ENCODE results near the gene PHGDH.

PHGDH gene

DNA sequence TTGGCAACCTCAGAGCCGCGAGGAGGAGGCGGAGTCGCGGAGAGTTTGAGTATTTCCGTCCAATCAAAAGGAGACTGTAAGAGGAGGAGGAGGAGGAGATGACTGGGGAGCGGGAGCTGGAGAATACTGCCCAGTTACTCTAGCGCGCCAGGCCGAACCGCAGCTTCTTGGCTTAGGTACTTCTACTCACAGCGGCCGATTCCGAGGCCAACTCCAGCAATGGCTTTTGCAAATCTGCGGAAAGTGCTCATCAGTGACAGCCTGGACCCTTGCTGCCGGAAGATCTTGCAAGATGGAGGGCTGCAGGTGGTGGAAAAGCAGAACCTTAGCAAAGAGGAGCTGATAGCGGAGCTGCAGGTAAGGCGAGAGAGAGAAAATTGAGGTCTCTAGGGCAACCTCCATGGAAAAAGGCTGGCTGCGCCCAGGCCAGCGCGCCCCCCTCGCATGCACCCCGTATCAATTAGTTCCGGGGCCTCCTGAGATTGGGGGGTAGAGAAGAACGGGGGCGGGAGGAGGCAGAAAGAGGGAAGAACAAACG is at the start of gene PHGDH:
PHGDH (plus strand) TSS at position 131 of the 538 bp plus-strand sequence; CDS start at position 220, 89 bp downstream.
- TF ChIP-seq, protein P1, sequence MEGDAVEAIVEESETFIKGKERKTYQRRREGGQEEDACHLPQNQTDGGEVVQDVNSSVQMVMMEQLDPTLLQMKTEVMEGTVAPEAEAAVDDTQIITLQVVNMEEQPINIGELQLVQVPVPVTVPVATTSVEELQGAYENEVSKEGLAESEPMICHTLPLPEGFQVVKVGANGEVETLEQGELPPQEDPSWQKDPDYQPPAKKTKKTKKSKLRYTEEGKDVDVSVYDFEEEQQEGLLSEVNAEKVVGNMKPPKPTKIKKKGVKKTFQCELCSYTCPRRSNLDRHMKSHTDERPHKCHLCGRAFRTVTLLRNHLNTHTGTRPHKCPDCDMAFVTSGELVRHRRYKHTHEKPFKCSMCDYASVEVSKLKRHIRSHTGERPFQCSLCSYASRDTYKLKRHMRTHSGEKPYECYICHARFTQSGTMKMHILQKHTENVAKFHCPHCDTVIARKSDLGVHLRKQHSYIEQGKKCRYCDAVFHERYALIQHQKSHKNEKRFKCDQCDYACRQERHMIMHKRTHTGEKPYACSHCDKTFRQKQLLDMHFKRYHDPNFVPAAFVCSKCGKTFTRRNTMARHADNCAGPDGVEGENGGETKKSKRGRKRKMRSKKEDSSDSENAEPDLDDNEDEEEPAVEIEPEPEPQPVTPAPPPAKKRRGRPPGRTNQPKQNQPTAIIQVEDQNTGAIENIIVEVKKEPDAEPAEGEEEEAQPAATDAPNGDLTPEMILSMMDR (IDR thresholded peaks at IDR 0.05; ENCODE audit: extremely low read depth, insufficient read depth, missing control alignments): no peak
- in situ Hi-C loops (cut with MboI; ENCODE audit: low pct_unique_long_range_greater_than_20kb, low sequenced_read_pairs, unreplicated experiment): no loop called here
- DNase-seq (ENCODE audit: low spot score): peak; percentile 74

DNA sequence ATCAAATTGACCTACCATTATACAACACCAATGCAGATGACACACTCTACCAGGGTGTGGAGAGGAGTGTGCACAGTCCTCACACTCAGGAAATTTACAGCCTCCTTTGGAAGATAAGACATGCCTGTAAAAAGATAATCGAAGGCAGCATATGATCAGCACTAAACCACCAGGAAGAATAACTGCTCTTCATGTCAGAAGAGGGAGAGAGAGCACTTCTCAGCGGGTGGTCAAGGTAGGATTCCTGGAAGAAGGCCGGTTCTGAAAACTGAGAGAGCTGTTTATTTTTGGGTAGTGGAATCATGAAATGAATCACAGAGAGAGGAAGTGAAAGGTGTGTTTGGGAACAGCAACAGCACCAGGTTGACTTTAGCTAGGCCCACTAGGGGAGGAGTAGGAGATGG is 49.7 kb upstream of the PHGDH start:
- TF ChIP-seq, protein P1 (IDR thresholded peaks at IDR 0.05; ENCODE audit: extremely low read depth, insufficient read depth, missing control alignments): no peak
- DNase-seq (ENCODE audit: low spot score): no peak
- in situ Hi-C loops (cut with MboI; ENCODE audit: low pct_unique_long_range_greater_than_20kb, low sequenced_read_pairs, unreplicated experiment): loop anchor here (5.0 kb wide), 1 partner anchor 45 kb away; no protein-coding TSS in a partner anchor

DNA sequence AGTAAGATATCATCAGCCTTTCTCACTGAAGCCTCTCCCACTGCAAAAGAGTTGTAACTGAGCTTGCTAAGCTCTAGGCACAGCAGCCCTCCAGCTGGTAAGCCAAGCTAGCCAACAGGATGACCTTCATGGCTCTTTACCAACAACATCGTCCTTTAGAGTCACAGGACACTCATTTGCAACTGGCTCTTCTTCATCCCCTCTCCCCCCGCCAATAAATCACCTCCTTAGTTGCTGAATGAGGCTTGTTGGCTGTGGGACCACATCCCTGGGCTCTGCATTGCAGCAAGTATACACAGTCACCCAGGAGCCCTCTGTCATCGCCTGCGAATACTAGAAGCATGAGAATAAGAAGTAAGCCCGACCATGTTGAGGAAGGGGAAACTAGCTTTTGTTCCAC is 47.7 kb upstream of the PHGDH start:
- in situ Hi-C loops (cut with MboI; ENCODE audit: low pct_unique_long_range_greater_than_20kb, low sequenced_read_pairs, unreplicated experiment): loop anchor here (5.0 kb wide), 1 partner anchor 47 kb away; no protein-coding TSS in a partner anchor
- TF ChIP-seq, protein P1 (IDR thresholded peaks at IDR 0.05; ENCODE audit: extremely low read depth, insufficient read depth, missing control alignments): no peak
- no peak for DNase-seq (ENCODE audit: low spot score)

DNA sequence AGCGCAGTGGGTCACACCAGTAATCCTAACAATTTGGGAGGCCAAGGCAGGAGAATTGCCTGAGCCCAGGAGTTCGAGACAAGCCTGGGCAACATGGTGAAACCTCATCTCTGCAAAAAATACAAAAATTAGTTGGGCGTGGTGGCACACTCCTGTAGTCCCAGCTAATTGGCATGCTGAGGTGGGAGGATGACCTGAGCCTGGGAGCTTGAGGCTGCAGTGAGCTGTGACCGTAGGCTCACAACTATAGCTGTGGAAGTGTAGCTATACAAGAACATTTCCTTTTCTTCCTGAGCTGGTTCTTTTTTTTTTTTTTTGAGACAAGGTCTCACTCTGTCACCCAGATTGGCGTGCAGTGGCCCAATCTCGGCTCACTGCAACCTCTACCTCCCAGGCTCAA is 44.6 kb upstream of the PHGDH start:
- TF ChIP-seq, protein P1 (IDR thresholded peaks at IDR 0.05; ENCODE audit: extremely low read depth, insufficient read depth, missing control alignments): no peak
- in situ Hi-C loops (cut with MboI; ENCODE audit: low pct_unique_long_range_greater_than_20kb, low sequenced_read_pairs, unreplicated experiment): no loop called here

DNA sequence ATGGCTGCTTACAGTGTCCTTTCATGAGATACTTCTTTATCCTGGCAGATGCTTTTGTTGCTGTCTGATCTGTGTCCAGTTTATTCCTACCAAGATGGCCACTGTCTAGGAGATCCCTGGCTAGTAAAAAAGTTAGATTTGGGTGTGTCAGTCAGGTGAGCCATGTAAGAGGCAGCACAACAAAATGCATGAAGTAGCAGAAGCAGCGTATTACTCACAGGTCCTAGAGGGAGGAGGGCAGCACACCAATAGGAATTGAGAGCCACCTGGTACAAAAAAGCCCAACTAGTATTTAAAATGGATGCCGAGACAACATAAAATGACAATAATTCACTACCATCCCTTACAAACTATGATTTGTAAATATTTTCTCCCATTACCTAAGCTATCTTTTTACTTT is 40.8 kb upstream of the PHGDH start:
- TF ChIP-seq, protein P1 (IDR thresholded peaks at IDR 0.05; ENCODE audit: extremely low read depth, insufficient read depth, missing control alignments): no peak
- in situ Hi-C loops (cut with MboI; ENCODE audit: low pct_unique_long_range_greater_than_20kb, low sequenced_read_pairs, unreplicated experiment): no loop called here
- no peak for DNase-seq (ENCODE audit: low spot score)

More for the DNA sequence above, 44.6 kb upstream of the PHGDH start:
- no peak for DNase-seq (ENCODE audit: low spot score)

DNA sequence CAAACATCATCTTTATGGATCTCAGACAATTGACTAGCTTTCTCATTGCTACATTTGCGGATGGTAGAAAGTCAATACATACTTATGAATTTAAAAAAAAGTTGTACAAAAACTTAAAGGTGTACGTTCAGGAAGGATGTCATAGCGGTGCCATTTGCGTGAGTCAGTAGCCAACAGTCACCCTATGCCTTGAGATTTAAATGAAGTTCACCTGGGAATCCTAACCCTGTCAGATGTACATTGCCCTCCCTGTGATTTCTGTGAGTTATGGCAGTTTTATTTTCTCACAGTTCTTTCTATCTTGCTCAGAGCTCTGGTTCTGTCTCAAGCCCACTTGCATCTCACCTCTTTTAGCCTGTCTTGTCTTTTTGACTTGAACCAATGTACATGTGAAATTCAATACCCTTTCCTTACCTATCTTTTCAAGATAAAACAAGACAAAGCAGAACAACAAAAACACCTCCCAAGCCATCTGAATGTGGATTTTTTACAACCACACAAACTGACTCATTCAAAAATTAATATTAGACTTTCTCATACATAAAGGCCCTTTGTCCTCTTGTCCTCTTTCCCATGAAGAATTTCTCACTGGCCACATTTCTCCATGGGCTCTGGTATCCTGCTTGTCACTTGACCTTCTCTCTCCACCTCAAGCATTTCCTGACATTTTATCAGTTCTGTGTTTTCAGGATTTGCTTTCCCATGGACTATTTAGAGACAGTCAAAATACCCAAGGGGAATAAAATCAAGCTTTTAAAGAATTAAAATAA is 38.4 kb upstream of the PHGDH start:
- DNase-seq (ENCODE audit: low spot score): no peak
- in situ Hi-C loops (cut with MboI; ENCODE audit: low pct_unique_long_range_greater_than_20kb, low sequenced_read_pairs, unreplicated experiment): no loop called here
- TF ChIP-seq, protein P1 (IDR thresholded peaks at IDR 0.05; ENCODE audit: extremely low read depth, insufficient read depth, missing control alignments): no peak

Data from GM13977 (cell line).